Spleen (tissue), 11 donors: ENCODE measurements around the gene POU2AF1. TPM values are rescaled to one million over a fixed set of nuclear protein-coding genes. Genes with fewer than 3 reads are reported as not detected.

Source experiments
- DNase-seq: peaks from one replicate; pipeline ENCODE4 v3.0.0-alpha.2; 2020
- H3K27ac ChIP-seq, 8 donors: fragments of 200-600 bp; sonication (generic) in 7 of 8; 1 replicate in 4 of 8; 2 replicates in 4 of 8; pipeline versions ENCODE4 v1.5.0 to v1.8.0; 2016 to 2021; ENCODE audit warnings: inconsistent platforms in 4 of 8, mild to moderate bottlenecking in 4 of 8, moderate library complexity in 1 of 8
- H3K27me3 ChIP-seq, 7 donors: fragments of 200-600 bp; sonication (generic) in 6 of 7; replicated peaks in 1 of 7; 1 replicate in 4 of 7; 2 replicates in 3 of 7; pipeline versions ENCODE4 v1.5.0 to v1.8.0; 2016 to 2021; ENCODE audit warnings: inconsistent platforms in 3 of 7, mild to moderate bottlenecking in 1 of 7
- H3K36me3 ChIP-seq, 6 donors: fragments of 200-600 bp; sonication (generic) in 5 of 6; 1 replicate in 4 of 6; 2 replicates in 2 of 6; pipeline versions ENCODE4 v1.5.0 to v1.8.0; 2016 to 2021; ENCODE audit warnings: inconsistent platforms in 2 of 6
- H3K4me1 ChIP-seq, 6 donors: fragments of 200-600 bp; sonication (generic) in 5 of 6; 1 replicate in 3 of 6; 2 replicates in 3 of 6; pipeline versions ENCODE4 v1.5.0 to v1.8.0; 2016 to 2021; ENCODE audit warnings: inconsistent platforms in 3 of 6
- H3K4me3 ChIP-seq, 8 donors: fragments of 200-600 bp; sonication (generic) in 7 of 8; 1 replicate in 4 of 8; 2 replicates in 4 of 8; pipeline versions ENCODE4 v1.5.0 to v1.8.0; 2016 to 2021; ENCODE audit warnings: inconsistent platforms in 4 of 8, mild to moderate bottlenecking in 4 of 8, moderate library complexity in 2 of 8
- H3K9me3 ChIP-seq, 8 donors: fragments of 200-600 bp; sonication (generic) in 7 of 8; 1 replicate in 4 of 8; 2 replicates in 4 of 8; pipeline versions ENCODE4 v1.5.0 to v1.8.0; 2016 to 2021; ENCODE audit warnings: inconsistent platforms in 4 of 8
- CTCF ChIP-seq, 11 experiments: fragments of 200-600 bp in 7 of 11; fragments of 450-650 bp in 4 of 11; sonication (generic) in 4 of 11; IDR thresholded peaks in 8 of 11; conservative IDR thresholded peaks in 3 of 11; 1 replicate in 7 of 11; 2 replicates in 4 of 11; pipeline versions ENCODE4 v1.4.0 to v1.8.0; 2016 to 2021; ENCODE audit warnings: antibody characterized with exemption in 11 of 11, inconsistent platforms in 4 of 11, mild to moderate bottlenecking in 1 of 11
- POLR2A ChIP-seq, 3 donors: fragments of 450-650 bp; IDR thresholded peaks; one replicate each; pipeline ENCODE4 v1.5.1; 2017; ENCODE audit warnings: antibody characterized with exemption in 3 of 3, mild to moderate bottlenecking in 1 of 3
- POLR2AphosphoS5 ChIP-seq, 3 donors: sonication (generic); formaldehyde crosslinking; IDR thresholded peaks; one replicate each; pipeline ENCODE4 v1.5.1; 2017; ENCODE audit warnings: antibody characterized with exemption in 3 of 3
- WGBS, 5 donors: extraction: QIAGEN DNeasy Blood & Tissue Kit in 3 of 5; methylation state at CpG; one replicate each; pipeline versions ENCODE4 v1.1.5 to v1.1.7; 2013 to 2018; 5-methylcytosine and 5-hydroxymethylcytosine counted together
- intact Hi-C: fragments of 100-400 bp; cut with DNase I; formaldehyde crosslinking; loops from one replicate; pipeline ENCODE4 v1.15.0; 2023; ENCODE audit warnings: low total_unique reads
- polyA plus RNA-seq, 3 donors: library from polyadenylated mRNA; stranded (reverse); fragments of 200-250 nt; gene quantifications; one replicate each; pipeline ENCODE4 v1.2.1, GENCODE V29; 2013
- total RNA-seq, 7 donors: library from RNA; depleted of rRNA in 3 of 7; stranded (reverse); fragments of >200 nt in 3 of 7; fragmentation: NEBNext Ultra II Directional in 4 of 7; extraction: Animal tissue kit (Norgen Biotek cat#: 25700) in 4 of 7; gene quantifications; one replicate each; pipeline versions ENCODE4 v1.1.0 to v1.2.1, GENCODE V29; 2016 to 2021
- donor health status: healthy with polysubstance abuse.
- donor health status: DM: no; HTN: no; CAD: no; lungs with moderate emphysema.
- donor health status: DM: no; HTN: no; CAD: no.
- donor health status: Bipolar disorder and iron deficiency.
- donor health status: healthy.
- donor health status: DM: no; HTN: no; CAD: no.
- donor health status: DM: yes; HTN: yes; CAD: no.

Gene POU2AF1
- total and polyA plus RNA-seq, 10 donors = 60.1 to 280 (median 104) TPM

- intact Hi-C loops = no loop called here
- 82 to 91% (median 85%) methylated on average over 18 of the region's 18 CpGs for WGBS, 5 donors
Observed at GRCh38 chr11:111357150-111358037, 21.7 kb downstream of the POU2AF1 start.

GRCh38 chr11:111356660-111357048 lies 22.4 kb downstream of the POU2AF1 start:
- DNase-seq = no peak
- H3K27me3 ChIP-seq = no peaks in the 10 kb centered on the region
- WGBS, 5 donors = 71 to 88% (median 75%) methylated on average over 3 of the region's 3 CpGs
- H3K27ac ChIP-seq = no peak overlapping the region
- peaks cover 0 to 49% (median 8%) of the 10 kb centered on the region in 6 donors for H3K36me3 ChIP-seq
- H3K4me1 ChIP-seq = peaks cover 0 to 30% (median 0%) of the 10 kb centered on the region in 6 donors
- H3K9me3 ChIP-seq = no peaks in the 10 kb centered on the region
- no peak overlapping the region for H3K4me3 ChIP-seq
- TF ChIP-seq CTCF (IDR thresholded peaks at IDR 0.05 in 8 of 11, conservative IDR thresholded peaks at IDR 0.05 in 3 of 11) = no peak
- no peak for TF ChIP-seq POLR2AphosphoS5 (IDR thresholded peaks at IDR 0.05)
- TF ChIP-seq POLR2A (IDR thresholded peaks at IDR 0.05) = no peak
- intact Hi-C loops = no loop called here

More at GRCh38 chr11:111357150-111358037, 21.7 kb downstream of the POU2AF1 start:
- Histone ChIP-seq H3K9me3 (no peaks in the 10 kb centered on the region), H3K4me3 (no peak overlapping the region), H3K27ac (peak overlapping the region in 1 of 8 donors; percentile 59), H3K4me1 (peaks cover 0 to 36% (median 0%) of the 10 kb centered on the region in 6 donors), H3K27me3 (no peaks in the 10 kb centered on the region), H3K36me3 (peaks cover 0 to 52% (median 8%) of the 10 kb centered on the region in 6 donors)
- TF ChIP-seq POLR2AphosphoS5 (IDR thresholded peaks at IDR 0.05) (peak in 1 of 3 donors; percentile 16), POLR2A (IDR thresholded peaks at IDR 0.05) (no peak)
- no peak for DNase-seq

- H3K27ac ChIP-seq = no peak overlapping the region
- TF ChIP-seq CTCF (IDR thresholded peaks at IDR 0.05 in 8 of 11, conservative IDR thresholded peaks at IDR 0.05 in 3 of 11) (no peak), POLR2AphosphoS5 (IDR thresholded peaks at IDR 0.05) (no peak), POLR2A (IDR thresholded peaks at IDR 0.05) (no peak)
- intact Hi-C loops = no loop called here
- H3K27me3 ChIP-seq = no peaks in the 10 kb centered on the region
- peaks cover 0 to 24% (median 0%) of the 10 kb centered on the region in 6 donors for H3K4me1 ChIP-seq
- DNase-seq = no peak
- no peaks in the 10 kb centered on the region for H3K9me3 ChIP-seq
- no peak overlapping the region for H3K4me3 ChIP-seq
- WGBS, 5 donors = 64 to 80% (median 66%) methylated on average over 5 of the region's 5 CpGs
- peaks cover 0 to 49% (median 8%) of the 10 kb centered on the region in 6 donors for H3K36me3 ChIP-seq
Observed at GRCh38 chr11:111355956-111356659, 23.0 kb downstream of the POU2AF1 start.

- TF ChIP-seq CTCF (IDR thresholded peaks at IDR 0.05 in 8 of 11, conservative IDR thresholded peaks at IDR 0.05 in 3 of 11) = no peak
- TF ChIP-seq POLR2AphosphoS5 (IDR thresholded peaks at IDR 0.05) = peak; percentile 8 to 25 (median 8)
- no peaks in the 10 kb centered on the region for H3K9me3 ChIP-seq
- no peaks in the 10 kb centered on the region for H3K27me3 ChIP-seq
- peaks cover 0 to 15% (median 0%) of the 10 kb centered on the region in 6 donors for H3K4me1 ChIP-seq
- no peak overlapping the region for H3K4me3 ChIP-seq
- DNase-seq = no peak
- intact Hi-C loops = no loop called here
- H3K27ac ChIP-seq = peak overlapping the region in 1 of 8 donors; percentile 25
- 77 to 89% (median 82%) methylated on average over 5 of the region's 5 CpGs for WGBS, 5 donors
- peaks cover 0 to 49% (median 8%) of the 10 kb centered on the region in 6 donors for H3K36me3 ChIP-seq
Observed at GRCh38 chr11:111355101-111355500, 24.0 kb downstream of the POU2AF1 start.
